Forelimb muscle (tissue), 1 donor: ENCODE data around the gene DCC. TPM values are rescaled to one million over a fixed set of nuclear protein-coding genes. Genes with fewer than 3 reads are reported as not detected.
"Not testable (repeated sequence)": the region's sequence is repeated elsewhere in the genome, so short reads cannot be mapped to it uniquely, and the experiment has no call there.

ENCODE experiments used
- DNase-seq: peaks from one replicate; pipeline ENCODE4 v3.0.0-alpha.2; 2013; ENCODE audit warnings: low read depth
- polyA plus RNA-seq: library from polyadenylated mRNA; unstranded; fragments of 120-200 nt; gene quantifications from one replicate; pipeline ENCODE4 v1.2.1, GENCODE V29; 2013; ENCODE audit not compliant: insufficient read length

DCC gene
- polyA plus RNA-seq, 1 donor = 0.09 TPM

GRCh38 chr18:53490019-53490418, 1150.0 kb downstream of the DCC start:
- no peak for DNase-seq

- DNase-seq = no peak
Observed at GRCh38 chr18:53496028-53496427, 1156.0 kb downstream of the DCC start.

GRCh38 chr18:53503914-53504441, 1164.0 kb downstream of the DCC start:
- DNase-seq = no peak

- no peak for DNase-seq
Observed at GRCh38 chr18:53508529-53508928, 1168.5 kb downstream of the DCC start.

- no peak for DNase-seq
Observed at GRCh38 chr18:53509886-53510285, 1169.9 kb downstream of the DCC start.

- DNase-seq = not testable (repeated sequence)
Observed at GRCh38 chr18:53511725-53512124, 1171.7 kb downstream of the DCC start.

- DNase-seq = no peak
Observed at GRCh38 chr18:53521068-53521467, 1181.1 kb downstream of the DCC start.

GRCh38 chr18:53526101-53526870, 1186.3 kb downstream of the DCC start:
- no peak for DNase-seq

GRCh38 chr18:53527365-53527764, 1187.4 kb downstream of the DCC start:
- no peak for DNase-seq

GRCh38 chr18:53531187-53531586, 1191.2 kb downstream of the DCC start:
- DNase-seq = no peak

- no peak for DNase-seq
Observed at GRCh38 chr18:53531896-53532295, 1191.9 kb downstream of the DCC start.

- DNase-seq = no peak
Observed at GRCh38 chr18:53534203-53534602, 1194.2 kb downstream of the DCC start.

- no peak for DNase-seq
Observed at GRCh38 chr18:53534695-53535094, 1194.7 kb downstream of the DCC start.

- DNase-seq = no peak
Observed at GRCh38 chr18:53536908-53537307, 1196.9 kb downstream of the DCC start.

GRCh38 chr18:53541924-53542323, 1201.9 kb downstream of the DCC start:
- no peak for DNase-seq

- DNase-seq = no peak
Observed at GRCh38 chr18:53543711-53544110, 1203.7 kb downstream of the DCC start.

GRCh38 chr18:53544917-53545316, 1204.9 kb downstream of the DCC start:
- no peak for DNase-seq

- DNase-seq = peak; percentile 5
Observed at GRCh38 chr18:53551868-53552426, 1212.0 kb downstream of the DCC start.

- DNase-seq = no peak
Observed at GRCh38 chr18:53553030-53553429, 1213.0 kb downstream of the DCC start.

- no peak for DNase-seq
Observed at GRCh38 chr18:53556450-53556849, 1216.5 kb downstream of the DCC start.

- no peak for DNase-seq
Observed at GRCh38 chr18:53560546-53560945, 1220.5 kb downstream of the DCC start.

- DNase-seq = no peak
Observed at GRCh38 chr18:53566626-53567025, 1226.6 kb downstream of the DCC start.

- peak; percentile 8 for DNase-seq
Observed at GRCh38 chr18:53567929-53568574, 1228.1 kb downstream of the DCC start.
